H1 (cell line): Measurements from ENCODE around the gene SMARCA5. TPM values are rescaled to one million over a fixed set of nuclear protein-coding genes. Genes with fewer than 3 reads are reported as not detected.

Experiments
- SAP30 ChIP-seq: fragments of 300-600 bp; sonication (generic); IDR thresholded peaks from 2 replicates; pipeline ENCODE4 v1.7.1; 2012; ENCODE audit warnings: low read length, moderate library complexity, mild to moderate bottlenecking, inconsistent platforms; ENCODE audit not compliant: insufficient read depth, insufficient replicate concordance
- SP1 ChIP-seq: IDR thresholded peaks from 2 replicates; pipeline ENCODE4 v1.6.1; 2011; ENCODE audit warnings: low read depth, low read length
- polyA plus RNA-seq, 7 experiments: library from polyadenylated mRNA; depleted of rRNA in 3 of 7; stranded (reverse) in 5 of 7; unstranded in 2 of 7; fragments of >200 nt in 5 of 7; fragments of 200-250 nt in 2 of 7; gene quantifications; 1 replicate in 5 of 7; 2 replicates in 1 of 7; 4 replicates in 1 of 7; pipeline versions ENCODE4 v1.2.1 to v1.2.3, GENCODE V29; 2011 to 2013; ENCODE audit warnings: missing spikeins in 2 of 7, mixed read lengths in 2 of 7
- total RNA-seq: library from RNA; stranded (reverse); fragmentation: NEBNext Ultra II Directional; extraction: Animal tissue kit (Norgen Biotek cat#: 25700); gene quantifications from 2 replicates; pipeline ENCODE4 v1.2.1, GENCODE V29; 2021

Gene SMARCA5
- total and polyA plus RNA-seq, 2 of the 8 experiments (the other 6 are each of a cell fraction or from before 2014, with no cell fraction given) = 13.9 to 112 TPM

DNA sequence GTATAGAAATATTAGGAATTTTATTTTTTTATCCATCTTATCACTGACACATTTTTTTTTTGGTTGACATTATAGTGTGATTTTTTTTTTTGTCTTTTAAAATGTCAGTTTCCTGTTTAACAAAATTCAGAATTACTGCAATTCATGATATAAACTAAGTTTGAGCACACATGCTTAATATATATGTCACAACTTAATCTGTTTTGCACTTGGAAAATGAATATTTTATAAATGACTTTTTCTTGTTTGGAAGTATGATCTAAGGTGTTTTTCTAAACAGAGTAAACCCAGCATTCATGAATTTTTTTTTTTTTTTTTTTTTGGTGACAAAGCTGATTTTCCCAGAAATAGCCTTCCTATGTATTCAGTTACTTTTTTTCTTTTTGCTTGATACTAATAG is 2.4 kb downstream of the SMARCA5 start (continued):
- no peak for TF ChIP-seq SAP30
- TF ChIP-seq SP1 = no peak
